Measurements from ENCODE around the gene PRKCA.

The PRKCA gene

DNA sequence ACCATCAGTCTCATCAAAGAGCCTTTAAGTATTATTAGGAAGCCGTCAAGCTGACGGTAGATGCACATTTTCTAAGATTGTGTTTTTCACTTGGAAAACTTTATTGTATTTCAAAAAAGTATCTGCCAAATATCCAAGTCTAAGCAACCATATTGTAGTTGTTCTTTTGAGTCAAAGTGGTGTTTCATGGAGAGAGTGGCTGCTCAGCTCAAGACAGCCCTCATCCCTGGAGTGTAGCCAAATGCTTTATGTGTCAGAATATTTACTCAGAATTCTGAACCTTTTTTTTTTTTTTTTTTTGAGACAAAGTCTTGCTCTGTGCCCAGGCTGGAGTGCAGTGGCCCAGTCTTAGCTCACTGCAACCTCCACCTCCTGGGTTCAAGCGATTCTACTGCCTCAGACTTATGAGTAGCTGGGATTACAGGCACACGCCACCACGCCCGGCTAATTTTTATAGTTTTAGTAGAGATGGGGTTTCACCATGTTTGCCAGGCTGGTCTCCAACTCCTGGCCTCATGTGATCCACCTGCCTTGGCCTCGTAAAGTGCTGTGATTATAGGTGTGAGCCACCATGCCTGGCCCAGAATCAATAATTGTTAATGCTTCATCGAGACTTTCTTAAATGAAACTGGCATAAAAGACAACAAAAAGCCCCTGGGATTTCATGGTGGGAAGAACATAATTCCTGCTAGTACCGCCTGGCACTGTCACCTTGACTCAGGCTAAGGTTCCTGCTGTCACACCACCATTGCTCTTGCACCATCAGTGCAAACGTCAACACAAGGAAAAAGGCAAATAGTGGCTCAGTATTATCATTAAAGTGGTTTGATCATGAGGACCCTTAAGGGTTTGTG is 45.5 kb downstream of the PRKCA start:
- TF ChIP-seq CEBPB (IDR thresholded peaks at IDR 0.05) (no peak), TAF1 (IDR thresholded peaks at IDR 0.05; ENCODE audit: low read depth) (no peak), FOXM1 (IDR thresholded peaks at IDR 0.05; ENCODE audit: borderline replicate concordance, low read depth) (no peak), TCF12 (IDR thresholded peaks at IDR 0.05; ENCODE audit: low read depth) (no peak), ZBTB7A (IDR thresholded peaks at IDR 0.05; ENCODE audit: low read depth) (no peak), CREB1 (IDR thresholded peaks at IDR 0.05; ENCODE audit: low read depth) (no peak), EGR1 (IDR thresholded peaks at IDR 0.05) (no peak), RAD21 (IDR thresholded peaks at IDR 0.05; ENCODE audit: low read depth) (no peak), NFIC (IDR thresholded peaks at IDR 0.05) (no peak), TEAD4 (IDR thresholded peaks at IDR 0.05) (no peak)
- TF ChIP-seq, protein P1, sequence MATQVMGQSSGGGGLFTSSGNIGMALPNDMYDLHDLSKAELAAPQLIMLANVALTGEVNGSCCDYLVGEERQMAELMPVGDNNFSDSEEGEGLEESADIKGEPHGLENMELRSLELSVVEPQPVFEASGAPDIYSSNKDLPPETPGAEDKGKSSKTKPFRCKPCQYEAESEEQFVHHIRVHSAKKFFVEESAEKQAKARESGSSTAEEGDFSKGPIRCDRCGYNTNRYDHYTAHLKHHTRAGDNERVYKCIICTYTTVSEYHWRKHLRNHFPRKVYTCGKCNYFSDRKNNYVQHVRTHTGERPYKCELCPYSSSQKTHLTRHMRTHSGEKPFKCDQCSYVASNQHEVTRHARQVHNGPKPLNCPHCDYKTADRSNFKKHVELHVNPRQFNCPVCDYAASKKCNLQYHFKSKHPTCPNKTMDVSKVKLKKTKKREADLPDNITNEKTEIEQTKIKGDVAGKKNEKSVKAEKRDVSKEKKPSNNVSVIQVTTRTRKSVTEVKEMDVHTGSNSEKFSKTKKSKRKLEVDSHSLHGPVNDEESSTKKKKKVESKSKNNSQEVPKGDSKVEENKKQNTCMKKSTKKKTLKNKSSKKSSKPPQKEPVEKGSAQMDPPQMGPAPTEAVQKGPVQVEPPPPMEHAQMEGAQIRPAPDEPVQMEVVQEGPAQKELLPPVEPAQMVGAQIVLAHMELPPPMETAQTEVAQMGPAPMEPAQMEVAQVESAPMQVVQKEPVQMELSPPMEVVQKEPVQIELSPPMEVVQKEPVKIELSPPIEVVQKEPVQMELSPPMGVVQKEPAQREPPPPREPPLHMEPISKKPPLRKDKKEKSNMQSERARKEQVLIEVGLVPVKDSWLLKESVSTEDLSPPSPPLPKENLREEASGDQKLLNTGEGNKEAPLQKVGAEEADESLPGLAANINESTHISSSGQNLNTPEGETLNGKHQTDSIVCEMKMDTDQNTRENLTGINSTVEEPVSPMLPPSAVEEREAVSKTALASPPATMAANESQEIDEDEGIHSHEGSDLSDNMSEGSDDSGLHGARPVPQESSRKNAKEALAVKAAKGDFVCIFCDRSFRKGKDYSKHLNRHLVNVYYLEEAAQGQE (IDR thresholded peaks at IDR 0.05; ENCODE audit: low read depth) = no peak
- TF ChIP-seq, protein P2, sequence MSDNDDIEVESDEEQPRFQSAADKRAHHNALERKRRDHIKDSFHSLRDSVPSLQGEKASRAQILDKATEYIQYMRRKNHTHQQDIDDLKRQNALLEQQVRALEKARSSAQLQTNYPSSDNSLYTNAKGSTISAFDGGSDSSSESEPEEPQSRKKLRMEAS (IDR thresholded peaks at IDR 0.05) = no peak
- TF ChIP-seq, protein P3, sequence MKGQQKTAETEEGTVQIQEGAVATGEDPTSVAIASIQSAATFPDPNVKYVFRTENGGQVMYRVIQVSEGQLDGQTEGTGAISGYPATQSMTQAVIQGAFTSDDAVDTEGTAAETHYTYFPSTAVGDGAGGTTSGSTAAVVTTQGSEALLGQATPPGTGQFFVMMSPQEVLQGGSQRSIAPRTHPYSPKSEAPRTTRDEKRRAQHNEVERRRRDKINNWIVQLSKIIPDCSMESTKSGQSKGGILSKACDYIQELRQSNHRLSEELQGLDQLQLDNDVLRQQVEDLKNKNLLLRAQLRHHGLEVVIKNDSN (IDR thresholded peaks at IDR 0.05) = no peak

DNA sequence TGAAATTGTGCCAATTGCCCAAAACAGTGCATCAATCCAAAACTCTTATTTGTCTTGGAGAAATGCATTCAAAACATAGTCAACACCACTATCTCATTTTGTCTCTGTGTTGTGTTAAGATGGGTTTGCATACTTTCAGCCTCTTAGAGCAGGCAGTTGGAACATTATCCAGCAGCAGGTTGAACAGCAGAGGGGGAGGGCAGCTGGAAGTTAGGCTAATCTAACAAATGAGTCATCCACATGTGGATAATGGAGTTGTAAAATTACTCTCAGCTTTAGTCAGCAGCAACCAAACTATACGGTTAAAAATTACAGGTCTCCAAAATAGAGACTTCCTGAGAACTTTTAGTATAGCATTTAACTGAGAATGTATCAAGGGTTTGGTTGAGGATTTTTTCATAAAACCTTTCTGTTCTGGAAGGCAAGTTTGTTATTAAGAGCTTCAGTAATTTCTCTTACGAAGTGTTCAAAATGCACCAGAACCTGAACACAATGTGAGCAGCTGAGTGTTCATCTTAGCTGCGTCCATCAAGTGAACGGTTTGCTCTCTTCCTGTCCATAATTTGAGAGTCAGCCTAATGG is 46.3 kb downstream of the PRKCA start:
- TF ChIP-seq FOXM1 (IDR thresholded peaks at IDR 0.05; ENCODE audit: borderline replicate concordance, low read depth) = no peak
- no peak for TF ChIP-seq ZBTB7A (IDR thresholded peaks at IDR 0.05; ENCODE audit: low read depth)
- no peak for TF ChIP-seq EGR1 (IDR thresholded peaks at IDR 0.05)
- TF ChIP-seq, protein P2 (IDR thresholded peaks at IDR 0.05) = no peak
- TF ChIP-seq, protein P1 (IDR thresholded peaks at IDR 0.05; ENCODE audit: low read depth) = no peak
- no peak for TF ChIP-seq YY1 (IDR thresholded peaks at IDR 0.05; ENCODE audit: low read depth)
- TF ChIP-seq NFIC (IDR thresholded peaks at IDR 0.05) = no peak
- no peak for TF ChIP-seq TCF12 (IDR thresholded peaks at IDR 0.05; ENCODE audit: low read depth)
- TF ChIP-seq CREB1 (IDR thresholded peaks at IDR 0.05; ENCODE audit: low read depth) = no peak
- TF ChIP-seq CEBPB (IDR thresholded peaks at IDR 0.05) = no peak
- TF ChIP-seq, protein P3 (IDR thresholded peaks at IDR 0.05) = no peak
- TF ChIP-seq RAD21 (IDR thresholded peaks at IDR 0.05; ENCODE audit: low read depth) = no peak
- TF ChIP-seq TEAD4 (IDR thresholded peaks at IDR 0.05) = no peak
- TF ChIP-seq EP300 (IDR thresholded peaks at IDR 0.05; ENCODE audit: borderline replicate concordance) = no peak
- no peak for TF ChIP-seq TAF1 (IDR thresholded peaks at IDR 0.05; ENCODE audit: low read depth)

DNA sequence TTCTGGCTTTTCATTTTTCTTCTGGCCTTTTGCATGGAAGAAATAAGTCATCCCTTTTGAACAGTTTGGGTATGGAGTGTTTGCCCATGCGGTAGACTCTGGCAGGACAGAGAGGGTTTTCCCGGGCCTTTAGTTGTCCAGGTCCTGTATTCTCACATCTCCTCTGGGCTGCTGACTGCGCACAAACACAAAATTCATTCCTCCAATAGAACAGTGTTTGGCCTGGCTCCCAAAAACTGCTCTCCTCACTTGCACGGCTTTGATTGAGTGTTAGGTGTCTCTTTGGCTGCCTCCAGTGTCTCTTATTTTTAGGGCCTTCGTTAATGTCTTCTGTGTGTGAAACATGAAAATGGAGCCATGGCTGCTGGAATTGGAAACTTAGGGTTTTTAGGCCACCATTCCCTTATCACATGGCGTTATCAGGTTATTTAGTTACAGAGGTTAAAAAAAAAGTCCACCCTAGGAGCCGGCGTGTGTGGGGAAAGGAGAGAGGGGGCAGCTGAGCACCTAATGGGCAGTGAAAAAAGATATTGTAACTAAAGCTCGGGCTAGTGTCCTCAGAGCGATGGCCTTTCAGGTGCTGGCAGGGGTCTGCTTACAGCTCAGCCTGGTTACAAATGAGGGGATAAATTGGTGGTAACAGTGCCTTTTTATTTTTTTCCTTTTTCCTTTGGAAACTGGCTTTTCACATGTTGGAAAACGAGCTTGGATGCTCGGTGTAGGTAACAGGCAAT is 47.3 kb downstream of the PRKCA start:
- no peak for TF ChIP-seq RAD21 (IDR thresholded peaks at IDR 0.05; ENCODE audit: low read depth)
- no peak for TF ChIP-seq FOXM1 (IDR thresholded peaks at IDR 0.05; ENCODE audit: borderline replicate concordance, low read depth)
- no peak for TF ChIP-seq EGR1 (IDR thresholded peaks at IDR 0.05)
- TF ChIP-seq ZBTB7A (IDR thresholded peaks at IDR 0.05; ENCODE audit: low read depth) = no peak
- TF ChIP-seq TCF12 (IDR thresholded peaks at IDR 0.05; ENCODE audit: low read depth) = no peak
- no peak for TF ChIP-seq EP300 (IDR thresholded peaks at IDR 0.05; ENCODE audit: borderline replicate concordance)
- no peak for TF ChIP-seq CREB1 (IDR thresholded peaks at IDR 0.05; ENCODE audit: low read depth)
- TF ChIP-seq, protein P3 (IDR thresholded peaks at IDR 0.05) = no peak
- TF ChIP-seq YY1 (IDR thresholded peaks at IDR 0.05; ENCODE audit: low read depth) = no peak
- TF ChIP-seq CEBPB (IDR thresholded peaks at IDR 0.05) = no peak
- TF ChIP-seq, protein P1 (IDR thresholded peaks at IDR 0.05; ENCODE audit: low read depth) = no peak
- TF ChIP-seq NFIC (IDR thresholded peaks at IDR 0.05) = no peak
- TF ChIP-seq, protein P2 (IDR thresholded peaks at IDR 0.05) = no peak
